ENCODE results near the gene KXD1.

KXD1 gene

GRCh38 chr19:18618236-18618635 is 60.6 kb downstream of the KXD1 start:
- DNase-seq: no peak

Measured in activated T-cell treated with anti-CD3 and anti-CD28 coated beads, Interleukin-2, amount 50 U/mL, for 1 hour (primary cell).